LNCAP (cell line): ENCODE measurements around the gene ASB2.

ENCODE experiments used
- CTCF ChIP-seq: fragments of 450-650 bp; IDR thresholded peaks from 2 replicates; pipeline ENCODE4 v1.5.1; 2017; ENCODE audit warnings: mild to moderate bottlenecking

Gene ASB2

DNA sequence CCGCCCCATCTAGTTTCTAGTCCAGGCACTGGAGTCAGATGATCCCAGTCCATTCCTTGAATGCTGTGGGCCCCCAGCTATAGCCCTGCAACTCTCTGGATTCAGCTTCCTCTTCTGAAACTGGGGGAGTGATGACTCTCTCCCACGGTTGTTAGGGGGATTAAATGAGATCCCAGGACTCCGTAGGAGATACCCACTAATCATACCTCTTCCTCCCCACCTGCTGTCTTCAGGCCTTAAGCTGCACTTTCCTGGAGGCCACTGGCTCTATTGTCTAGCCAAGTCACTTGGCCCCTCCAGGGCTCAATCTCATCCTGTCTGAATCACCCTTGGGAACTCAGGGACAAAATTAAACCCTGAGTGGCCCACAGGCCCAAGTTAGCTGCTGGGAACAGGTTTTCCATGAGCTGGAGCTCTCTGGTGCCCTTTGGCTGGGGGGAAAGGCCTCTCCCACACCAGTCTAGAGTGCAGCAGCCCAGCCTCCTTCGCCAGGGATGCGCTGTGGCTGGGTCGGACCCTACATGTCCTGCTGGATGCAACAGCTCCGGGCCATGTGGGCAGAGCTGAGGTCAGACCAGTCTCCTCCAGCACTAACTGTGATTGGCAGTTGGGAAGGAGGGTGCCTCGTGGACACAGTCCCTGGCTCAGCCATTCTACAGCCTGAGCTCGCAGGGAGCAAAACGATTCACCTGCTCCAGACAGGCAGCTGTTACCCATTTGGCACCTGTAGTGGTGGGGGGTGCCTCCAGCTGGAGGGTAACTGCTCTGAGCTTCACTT is 6.0 kb upstream of the ASB2 start:
- no peak for TF ChIP-seq CTCF

DNA sequence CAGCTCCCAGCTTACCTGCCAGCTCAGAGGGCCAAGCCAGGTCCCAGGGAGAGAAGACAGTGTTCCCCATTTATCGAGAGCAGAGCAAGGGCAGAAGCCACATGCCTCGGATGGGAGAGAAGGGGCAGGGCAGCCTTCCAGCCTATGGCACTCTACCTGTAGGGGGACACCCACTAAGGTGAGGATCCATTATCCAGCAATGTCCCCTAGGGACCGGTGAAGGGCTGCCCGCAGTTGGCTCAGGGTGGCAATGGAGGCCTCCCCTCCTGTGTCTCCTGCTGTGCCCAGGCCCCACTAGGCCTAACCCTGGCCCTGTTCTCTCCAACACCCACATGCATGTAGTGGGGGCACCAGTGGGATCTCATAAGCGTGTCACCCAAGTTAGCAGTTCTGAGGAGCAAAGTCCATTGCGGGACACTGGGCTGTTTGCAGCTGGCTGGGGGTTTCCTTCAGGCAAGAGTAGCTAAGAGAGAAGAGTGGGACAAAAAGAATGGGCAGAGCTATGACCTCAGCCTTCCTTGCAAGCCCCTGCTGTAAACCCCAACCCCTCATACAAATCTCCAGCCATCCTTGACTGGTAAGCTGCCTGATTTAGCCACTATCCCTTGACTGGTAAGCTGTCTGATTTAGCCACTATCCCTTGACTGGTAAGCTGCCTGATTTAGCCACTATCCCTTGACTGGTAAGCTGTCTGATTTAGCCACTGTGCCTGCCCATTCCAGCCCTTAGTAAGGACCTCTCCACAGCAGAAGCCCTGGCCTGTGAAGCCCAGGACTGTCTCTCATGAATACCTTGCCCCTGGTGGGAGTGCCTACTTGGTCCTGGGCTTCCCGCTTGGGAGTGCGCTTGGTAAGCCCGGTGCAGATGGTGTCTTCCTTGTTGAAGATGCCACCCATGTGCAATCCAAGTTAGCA is 5.2 kb upstream of the ASB2 start:
- no peak for TF ChIP-seq CTCF

DNA sequence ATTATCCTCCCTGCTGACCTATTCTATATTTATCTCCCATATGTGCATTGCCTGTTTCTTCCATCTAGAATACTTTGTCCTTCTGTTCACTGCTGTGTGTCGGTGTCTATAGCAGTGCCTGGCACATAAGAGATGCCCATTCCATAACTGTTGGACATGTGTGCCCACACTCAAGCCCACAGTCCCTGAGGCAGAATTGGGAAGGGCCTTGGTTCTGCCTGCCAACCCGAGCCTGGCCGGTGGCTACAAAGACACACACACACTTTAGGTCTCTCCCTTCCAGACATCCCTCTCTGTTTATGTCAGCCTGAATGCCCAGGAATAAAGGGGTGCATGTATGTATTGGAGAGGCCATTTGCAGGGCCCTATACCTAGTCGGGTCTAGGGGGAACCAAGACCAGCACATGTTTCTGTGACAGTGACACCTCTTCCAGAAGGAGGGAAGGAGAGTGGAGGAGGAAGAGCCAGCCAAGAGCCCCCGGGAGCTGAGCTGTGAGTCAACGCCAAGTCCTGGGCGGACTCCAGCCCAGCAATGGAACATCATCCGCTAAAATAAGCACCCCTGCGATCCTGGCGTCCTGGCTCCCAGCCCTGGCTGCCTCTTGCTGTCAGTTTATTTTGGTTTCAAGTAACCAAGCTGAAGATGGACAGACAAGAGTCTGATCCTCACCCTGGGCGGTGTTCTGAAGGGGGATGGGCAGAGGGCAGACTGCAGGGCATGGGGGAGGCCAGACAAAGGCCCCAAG is 4.3 kb upstream of the ASB2 start:
- no peak for TF ChIP-seq CTCF

GRCh38 chr14:93978735-93979134 is 2.4 kb upstream of the ASB2 start:
- TF ChIP-seq CTCF, result no peak

GRCh38 chr14:93977790-93978581 is 1.6 kb upstream of the ASB2 start:
- TF ChIP-seq CTCF, result no peak

DNA sequence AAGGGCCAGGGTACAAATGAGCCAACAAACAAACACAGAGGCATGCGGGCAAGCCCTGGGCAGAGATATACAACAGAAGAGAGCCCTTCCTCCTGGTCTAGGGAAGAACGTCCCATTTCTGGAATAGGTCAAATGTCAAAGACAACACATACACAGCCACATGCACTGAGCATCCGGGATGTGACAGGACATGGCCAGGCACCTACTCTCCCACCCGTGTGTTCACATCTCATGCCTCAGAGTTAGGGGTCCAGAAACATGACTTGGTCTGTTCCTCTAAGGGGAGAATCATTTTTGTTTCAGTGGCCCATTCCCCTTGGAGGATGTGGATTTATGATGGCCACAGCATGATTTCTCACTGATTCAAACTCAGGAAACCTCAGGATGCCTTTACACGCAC is 801 bp upstream of the ASB2 start:
- no peak for TF ChIP-seq CTCF
